ENCODE measurements around the gene PCCA.

GRCh38 chr13:100478107-100478809 lies 389.4 kb downstream of the PCCA start:
- no peak for TF ChIP-seq POLR2AphosphoS5 (IDR thresholded peaks at IDR 0.05; ENCODE audit: low read depth, low read length)
- no peak for TF ChIP-seq POLR2A (IDR thresholded peaks at IDR 0.05; ENCODE audit: low read depth, low read length)

Measured in GM12892 (cell line).